HG02763 (cell line): ENCODE results near the gene CLCN1.

Experiments
- ATAC-seq: cut with Tn5 transposase; IDR thresholded peaks from one replicate; pipeline ENCODE4 v1.9.1; 2021; ENCODE audit warnings: mild to moderate bottlenecking, moderate library complexity; ENCODE audit not compliant: unreplicated experiment

CLCN1 gene

DNA sequence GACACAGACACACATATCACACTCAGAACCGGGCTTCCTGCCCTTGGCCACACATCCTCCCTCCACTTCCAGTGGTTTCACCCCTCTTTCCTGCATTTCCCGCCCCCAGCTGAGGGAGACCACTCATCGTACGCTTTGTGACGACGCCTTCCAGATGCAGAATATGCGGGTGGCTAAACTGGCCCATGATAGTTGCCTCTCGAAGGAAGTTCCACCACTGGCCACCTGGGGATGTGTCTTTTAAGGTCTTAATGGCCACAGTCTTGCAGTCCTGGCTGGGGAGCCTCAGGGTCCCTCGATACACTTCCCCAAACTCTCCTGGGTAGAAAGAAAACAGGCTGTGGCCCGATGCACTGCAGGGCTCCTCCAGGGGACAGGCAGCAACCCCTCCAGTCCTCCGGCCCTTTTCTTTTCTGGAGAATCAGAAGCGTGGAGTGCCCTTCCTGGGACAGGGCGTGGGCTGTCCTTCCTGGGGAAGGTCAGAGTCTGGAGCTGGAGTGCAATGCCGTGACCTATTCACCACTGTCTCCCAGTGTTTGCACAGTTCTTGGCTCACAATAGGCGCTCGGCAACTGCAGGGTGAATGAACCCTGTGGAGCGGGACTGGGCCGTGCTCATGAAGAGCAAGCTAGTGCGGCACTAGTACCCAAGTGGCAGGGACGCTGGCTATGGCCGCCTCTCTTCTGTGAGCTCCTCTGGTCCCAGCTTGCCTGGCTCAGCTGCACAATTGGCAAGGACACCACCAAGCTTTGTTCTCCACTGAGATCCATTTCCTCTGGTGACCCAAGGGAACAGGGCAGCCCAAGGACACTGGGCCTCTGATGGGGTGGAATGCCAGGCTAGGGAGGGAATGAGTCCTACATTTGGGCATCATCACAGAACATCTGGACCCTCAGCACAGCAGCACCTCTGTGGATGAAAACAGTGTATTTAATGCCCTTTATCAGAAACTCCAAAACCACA lies 79.6 kb downstream of the CLCN1 start:
- ATAC-seq, result no peak

DNA sequence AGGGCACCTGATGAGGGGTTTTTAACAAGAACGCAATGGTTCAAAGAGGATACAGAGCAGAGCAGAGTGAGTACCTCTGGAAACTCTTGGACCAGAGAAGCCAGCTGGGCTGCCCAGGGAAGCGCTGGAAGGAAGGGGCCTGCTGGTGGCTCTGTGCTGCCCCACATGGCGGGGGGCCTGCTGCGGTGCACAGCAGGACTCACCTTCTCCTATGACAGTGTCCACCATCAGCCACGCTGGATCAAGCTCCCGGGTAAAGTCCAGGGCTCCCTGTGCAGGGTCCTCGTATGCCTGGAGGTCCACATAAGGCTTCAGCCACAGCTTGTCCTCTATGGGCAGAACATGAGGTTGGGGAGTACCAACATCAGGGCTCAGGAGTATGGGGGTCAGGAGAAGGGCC lies 80.3 kb downstream of the CLCN1 start:
- no peak for ATAC-seq

DNA sequence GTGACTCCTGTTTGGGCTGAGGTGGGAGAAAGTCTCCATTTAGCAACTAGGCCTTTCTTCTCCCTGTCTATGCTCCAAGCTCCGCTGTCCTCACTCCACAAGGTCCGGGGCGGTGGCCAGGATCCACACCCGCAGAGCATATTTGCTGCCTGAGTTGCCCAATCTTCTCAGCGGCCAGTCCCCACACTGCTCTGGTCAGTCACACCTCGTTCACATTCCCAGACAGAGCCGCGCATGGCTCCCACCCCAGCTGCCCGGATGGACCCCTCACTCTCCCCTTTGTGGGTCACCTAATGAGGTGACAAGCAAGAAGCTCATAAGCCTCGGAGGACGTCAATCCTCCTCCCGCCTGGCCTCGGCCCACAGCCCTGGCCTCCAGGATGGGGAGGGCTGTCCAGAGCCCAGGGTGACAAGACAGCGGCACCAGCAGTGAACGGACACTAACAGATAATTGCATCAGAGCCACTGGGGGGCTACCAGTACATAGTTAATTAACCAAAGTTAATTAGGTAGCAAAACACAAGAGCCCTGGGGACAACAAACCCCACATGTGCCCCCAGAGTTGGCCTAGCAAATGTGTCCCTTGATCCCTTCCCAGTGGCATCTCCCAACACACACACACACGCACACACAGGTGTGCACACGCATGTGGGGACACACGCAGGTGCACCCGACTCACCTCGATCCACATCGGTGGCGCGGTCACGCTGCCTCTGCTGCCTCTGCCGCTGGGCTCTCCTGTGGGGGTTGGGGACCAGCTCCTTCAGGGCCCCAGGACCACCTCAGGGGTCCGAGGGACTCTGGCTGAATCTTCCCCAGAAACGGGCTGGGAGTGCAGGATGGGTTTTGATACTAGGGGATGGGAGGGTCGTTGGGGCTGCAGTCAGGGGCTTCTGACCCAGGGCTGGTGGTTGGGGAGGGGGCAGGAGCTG lies 81.0 kb downstream of the CLCN1 start:
- no peak for ATAC-seq

DNA sequence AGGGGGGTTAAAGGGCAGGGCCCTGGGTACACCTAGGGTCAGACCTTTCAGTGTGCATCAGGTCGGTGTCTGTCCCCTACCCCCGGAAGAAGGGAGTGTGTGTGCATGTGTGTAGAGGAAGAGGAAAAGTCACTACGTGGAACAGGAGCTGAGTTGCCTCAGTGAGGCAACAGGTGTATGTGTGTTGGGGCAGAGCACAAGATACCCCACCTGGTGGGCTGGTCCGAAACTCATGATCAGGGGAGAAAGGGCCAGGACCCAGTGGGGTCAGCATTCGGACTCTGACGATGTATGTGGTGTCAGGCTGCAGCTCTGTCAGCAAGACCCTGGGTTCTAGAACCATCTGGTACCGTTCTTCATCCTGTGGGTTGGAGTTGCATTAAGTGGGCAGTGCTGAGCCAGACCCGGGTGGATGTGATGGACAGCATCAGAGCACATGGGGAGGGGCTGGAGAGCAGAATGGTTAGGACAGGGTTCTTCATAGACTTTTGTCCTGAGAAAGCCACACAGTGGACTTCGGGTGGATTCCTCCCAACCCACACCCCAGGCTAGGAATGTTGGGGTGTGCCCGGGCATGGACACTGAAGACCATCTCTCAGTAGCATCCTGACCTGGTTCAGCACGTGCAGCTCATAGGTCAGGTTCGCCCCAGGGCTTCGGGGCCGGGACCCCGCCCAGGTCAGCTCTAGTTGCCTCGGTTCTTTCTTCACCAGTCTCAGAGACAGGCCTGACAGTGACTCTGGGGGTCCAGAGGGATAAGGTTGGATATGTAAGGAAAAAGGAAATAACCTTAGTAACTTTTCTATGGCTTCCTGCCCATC lies 82.0 kb downstream of the CLCN1 start:
- no peak for ATAC-seq

DNA sequence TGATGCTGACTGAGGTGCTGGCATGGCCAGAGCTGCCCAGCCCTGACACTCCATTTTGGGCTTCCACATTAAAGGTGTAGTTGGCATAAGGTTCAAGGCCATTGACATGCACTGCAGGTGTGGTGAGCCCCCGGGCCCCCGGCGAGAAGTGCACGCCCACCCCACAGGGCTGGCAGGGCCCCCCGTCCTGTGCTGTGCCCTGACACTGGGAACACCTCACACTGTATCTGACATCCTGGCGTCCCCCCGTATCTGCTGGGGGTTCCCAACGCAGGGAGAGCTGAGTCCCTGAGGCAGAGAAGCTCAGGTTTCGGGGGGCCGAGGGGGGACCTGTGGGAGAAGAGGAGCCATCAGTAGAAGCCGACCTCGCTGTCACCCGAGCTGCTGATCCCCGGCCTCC lies 82.7 kb downstream of the CLCN1 start:
- no peak for ATAC-seq

DNA sequence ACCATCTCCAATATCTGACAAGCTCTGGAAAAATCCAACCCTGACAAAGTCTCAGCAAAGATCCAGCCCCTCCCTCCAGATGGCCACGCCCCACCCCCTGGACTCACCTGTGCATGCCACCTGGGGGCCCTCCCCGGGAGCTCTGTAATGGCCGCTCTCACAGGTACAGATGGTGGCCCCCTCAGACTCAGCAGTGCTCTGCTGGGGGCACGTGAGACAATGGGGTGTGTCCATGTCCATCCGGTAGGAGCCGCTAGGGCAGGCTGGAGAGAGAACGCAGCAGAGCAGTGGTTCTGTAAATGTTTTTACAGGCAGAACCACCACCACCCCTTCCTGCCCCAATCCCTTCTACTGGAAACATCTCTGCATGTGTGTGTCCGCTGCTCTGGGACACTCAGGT lies 83.2 kb downstream of the CLCN1 start:
- ATAC-seq, result no peak

DNA sequence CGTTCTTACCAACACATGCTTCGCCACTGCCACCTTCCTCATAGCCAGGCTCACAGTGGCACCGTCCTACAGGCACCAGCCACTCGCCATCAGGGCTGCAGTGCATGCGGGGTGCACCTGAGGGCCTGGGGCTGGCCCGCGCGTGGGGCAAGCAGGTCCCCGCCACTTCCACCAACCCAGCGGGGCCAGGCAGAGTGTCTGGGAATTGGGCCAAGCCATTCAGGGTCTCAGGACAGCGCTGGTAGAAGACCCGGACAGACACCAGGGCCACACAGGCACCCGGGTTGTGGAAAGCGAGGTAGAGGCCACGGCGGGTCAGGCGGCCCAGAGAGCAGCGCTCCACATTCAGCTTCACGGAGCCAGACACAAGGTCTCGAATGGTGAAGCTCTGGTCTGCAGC lies 83.7 kb downstream of the CLCN1 start:
- no peak for ATAC-seq

DNA sequence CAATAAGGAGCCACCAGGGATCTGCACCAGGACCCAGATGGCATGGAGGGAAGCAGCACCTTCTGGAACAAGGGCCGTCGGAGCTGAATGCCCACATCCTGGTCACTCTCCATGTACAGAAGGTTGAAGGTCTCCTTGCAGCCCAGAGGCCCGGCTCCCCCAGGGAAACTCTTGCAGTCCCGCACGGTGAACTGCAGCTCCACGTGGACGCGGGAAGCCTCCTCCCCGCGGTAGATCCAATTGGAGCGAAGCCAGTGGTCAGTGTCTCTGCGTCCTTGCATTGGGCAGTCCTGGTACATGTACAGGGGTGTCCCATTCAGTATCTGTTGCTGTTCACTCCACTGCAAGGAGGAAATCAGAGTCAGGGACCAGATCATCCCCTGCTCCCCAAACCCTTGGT lies 85.4 kb downstream of the CLCN1 start:
- no peak for ATAC-seq
